Measurements from ENCODE around the gene ZNF442.
"Not testable (repeated sequence)": the region's sequence is repeated elsewhere in the genome, so short reads cannot be mapped to it uniquely, and the experiment has no call there.

ZNF442 gene
- total RNA-seq, result 2.0 to 4.3 reads per million in 2 experiments

DNA sequence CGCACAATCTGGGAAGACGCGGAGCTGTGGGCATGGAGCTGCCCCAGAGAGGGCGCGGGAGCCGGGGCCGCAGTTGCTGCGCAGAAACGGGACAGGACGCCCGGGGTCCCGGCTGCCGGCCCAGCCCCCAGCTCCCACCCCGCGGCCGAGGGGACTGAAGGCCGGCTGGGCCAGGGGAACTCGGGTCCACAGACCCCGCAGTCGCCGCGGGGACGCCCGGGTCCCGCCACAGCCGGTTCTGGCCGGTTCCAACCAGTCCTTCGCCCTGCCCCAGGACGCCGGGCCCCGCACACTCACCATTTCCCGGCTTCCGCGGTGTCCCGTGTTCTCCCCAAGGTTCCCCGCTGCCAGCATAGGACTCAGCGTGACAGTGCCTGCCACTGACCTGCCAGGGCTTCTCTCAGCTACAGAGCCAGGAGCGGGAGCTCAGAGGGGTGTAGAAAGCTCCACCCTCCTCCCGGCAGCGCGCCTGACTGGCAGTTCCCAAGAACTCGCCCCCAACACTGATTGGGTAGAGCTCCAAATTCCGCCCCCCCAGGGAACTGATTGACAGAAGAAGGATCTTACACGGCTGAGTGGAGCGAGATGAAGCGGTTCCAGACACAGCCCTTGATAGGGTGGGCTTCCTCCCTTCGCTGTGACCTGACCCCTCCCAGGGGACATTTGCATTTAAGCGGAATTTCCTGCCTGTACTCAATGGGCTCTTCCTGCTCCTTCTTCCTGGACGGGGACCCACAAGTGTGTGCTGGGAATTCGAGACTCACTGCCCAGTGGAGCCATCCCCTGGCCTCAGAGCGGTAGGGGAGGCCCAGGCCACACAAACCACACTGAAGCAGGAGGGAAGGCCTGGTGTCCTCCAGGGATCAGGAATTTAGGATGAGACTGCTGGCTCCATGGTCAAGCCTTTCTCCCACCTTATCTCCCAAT lies at the start of gene ZNF442:
ZNF442 (minus strand) TSS at position 448 of the 927 bp plus-strand sequence. CDS start 2,052 bp downstream, outside the sequence.
- peak; percentile 76 for DNase-seq (ENCODE audit: low read depth)

DNA sequence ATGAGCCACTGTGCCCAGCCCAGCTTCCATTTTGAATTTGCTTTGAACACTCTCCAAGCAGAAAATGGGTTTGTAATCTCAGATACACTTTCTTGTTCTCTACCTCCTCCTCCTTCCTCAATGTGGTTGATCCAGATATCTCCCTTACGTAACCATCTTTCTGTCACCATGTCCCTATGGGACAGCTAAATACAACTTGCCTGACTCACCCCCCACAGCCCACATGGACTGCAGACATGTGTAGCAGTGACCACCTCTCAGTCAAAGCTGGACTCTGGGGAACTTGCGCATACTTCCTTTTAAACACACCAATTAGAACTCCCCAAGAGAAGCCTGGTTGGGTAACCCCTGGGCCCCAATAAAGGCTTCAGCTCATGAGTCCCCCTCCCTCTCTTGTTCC lies 46.4 kb upstream of the ZNF442 start:
- no peak for DNase-seq (ENCODE audit: low read depth)

DNA sequence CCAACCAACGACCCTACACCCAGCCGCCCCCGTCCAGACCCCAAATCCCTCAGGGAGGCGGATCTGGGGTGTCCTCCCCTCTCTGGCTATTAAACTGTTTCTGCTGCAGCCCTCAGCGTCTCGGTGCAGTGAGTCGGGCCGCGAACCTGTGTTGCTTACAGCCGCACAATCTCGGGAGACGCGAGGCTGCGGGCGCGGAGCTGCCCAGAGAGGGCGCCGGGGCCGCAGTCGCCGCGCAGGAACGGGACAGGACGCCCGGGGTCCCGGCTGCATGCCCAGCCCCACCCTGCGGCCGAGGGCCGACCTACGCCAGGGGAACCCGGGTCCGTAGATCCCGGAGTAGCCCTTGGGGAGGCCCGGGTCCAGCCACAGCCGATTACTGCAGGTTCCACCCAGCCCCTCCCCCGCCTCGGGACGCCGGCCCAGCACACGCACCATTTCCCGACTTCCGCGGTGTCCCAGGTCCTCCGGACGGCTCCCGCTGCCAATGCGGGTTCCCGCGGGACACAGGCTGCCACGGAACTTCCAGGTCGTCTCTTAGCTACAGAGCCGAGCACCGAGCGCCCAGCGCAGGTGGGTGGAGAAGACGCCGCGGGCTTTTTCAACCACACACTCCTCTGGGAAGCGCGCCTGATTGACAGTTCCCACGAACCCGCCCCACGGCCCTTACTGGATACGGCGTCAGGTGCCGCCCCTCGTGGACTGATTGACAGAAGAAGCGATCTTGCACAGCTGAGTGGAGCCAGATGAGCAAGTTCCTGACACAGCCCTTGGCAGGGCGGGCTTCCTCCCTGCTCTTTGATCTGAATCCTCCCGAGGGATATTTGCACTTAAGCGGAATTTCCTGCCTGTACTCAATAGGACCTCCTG lies 35.4 kb upstream of the ZNF442 start, which contains the start of gene ZNF799:
ZNF799 (minus strand) TSS at position 639 of the 870 bp plus-strand sequence; CDS start at position 438, 201 bp downstream.
- DNase-seq (ENCODE audit: low read depth), result peak; percentile 74

DNA sequence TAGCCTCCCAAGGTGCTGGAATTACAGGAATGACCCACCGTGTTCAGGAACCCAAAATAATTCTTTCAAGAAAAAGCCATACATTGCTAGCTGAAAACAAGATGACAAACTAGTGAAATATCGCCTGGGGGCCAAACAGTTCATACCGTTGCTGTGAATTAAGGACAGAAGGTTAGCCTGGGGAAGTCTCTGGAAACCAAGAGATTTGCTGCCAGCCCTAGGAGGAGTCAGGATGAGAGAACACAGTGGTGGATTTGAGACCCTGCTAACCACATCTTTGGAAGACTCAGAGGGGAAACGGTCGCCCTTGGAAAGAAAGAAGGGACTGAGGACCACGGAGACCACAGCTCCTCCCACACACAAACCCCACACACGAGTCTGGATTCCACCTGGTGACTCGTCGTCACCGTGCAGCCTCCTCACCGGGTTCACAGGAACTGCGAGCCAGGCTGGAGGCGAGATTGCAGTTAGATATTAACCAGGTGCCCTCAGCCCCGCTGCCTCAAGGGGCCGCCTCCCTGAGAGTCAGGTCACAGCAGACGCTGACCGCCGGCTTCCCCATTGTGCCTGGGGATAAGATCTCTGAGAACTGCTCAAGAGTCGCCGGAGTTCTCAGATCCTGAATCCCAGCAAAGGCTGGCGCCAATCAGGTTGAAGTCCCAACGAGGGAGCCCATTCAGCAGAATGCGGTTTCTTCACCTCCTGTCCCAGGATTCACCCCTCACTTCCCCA lies 34.6 kb upstream of the ZNF442 start:
- DNase-seq (ENCODE audit: low read depth), result not testable (repeated sequence)

DNA sequence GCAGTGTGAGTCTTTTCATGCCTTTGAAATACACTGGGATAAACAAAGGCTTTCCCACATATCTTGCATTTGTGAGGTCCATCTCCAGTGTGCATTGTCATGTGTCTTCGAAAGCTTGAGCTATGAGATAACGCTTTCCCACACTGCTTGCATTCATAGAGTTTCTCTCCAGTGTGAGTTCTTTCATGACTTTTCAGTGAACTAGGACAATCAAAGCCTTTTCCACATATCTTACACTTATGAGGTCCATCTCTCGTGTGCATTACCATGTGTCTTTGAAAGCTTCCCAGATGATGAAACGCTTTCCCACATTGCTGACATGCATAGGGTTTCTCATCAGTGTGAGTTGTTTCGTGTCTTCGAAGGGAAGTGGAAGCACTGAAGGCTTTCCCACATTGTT lies 25.7 kb upstream of the ZNF442 start:
- not testable (repeated sequence) for DNase-seq (ENCODE audit: low read depth)

DNA sequence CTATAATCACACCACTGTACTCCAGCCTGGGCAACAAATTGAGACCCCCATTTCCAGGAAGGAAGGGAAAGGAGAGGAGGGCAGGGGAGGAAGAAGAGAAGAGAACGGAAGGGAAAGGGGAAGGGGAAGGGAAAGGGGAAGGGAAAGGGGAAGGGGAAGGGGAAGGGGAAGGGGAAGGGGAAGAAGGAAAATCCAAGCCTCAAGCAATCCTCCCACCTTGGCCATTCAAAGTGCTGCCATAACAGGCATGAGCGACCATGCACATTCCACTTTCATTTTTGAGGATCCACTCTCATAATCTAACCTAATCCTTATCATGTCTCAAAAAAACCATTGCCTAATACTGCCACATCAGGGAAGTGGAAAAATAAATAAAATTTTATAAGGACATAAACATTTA lies 20.9 kb upstream of the ZNF442 start:
- not testable (repeated sequence) for DNase-seq (ENCODE audit: low read depth)

DNA sequence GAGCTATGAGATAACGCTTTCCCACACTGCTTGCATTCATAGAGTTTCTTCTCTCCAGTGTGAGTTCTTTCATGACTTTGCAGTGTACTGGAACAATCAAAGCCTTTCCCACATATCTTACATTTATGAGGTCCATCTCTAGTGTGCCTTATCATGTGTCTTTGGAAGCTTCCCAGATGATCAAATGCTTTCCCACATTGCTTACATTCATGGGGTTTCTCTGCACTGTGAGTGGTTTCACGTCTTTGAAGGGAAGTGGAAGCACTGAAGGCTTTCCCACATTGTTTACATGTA lies 14.9 kb upstream of the ZNF442 start:
- DNase-seq (ENCODE audit: low read depth), result no peak

DNA sequence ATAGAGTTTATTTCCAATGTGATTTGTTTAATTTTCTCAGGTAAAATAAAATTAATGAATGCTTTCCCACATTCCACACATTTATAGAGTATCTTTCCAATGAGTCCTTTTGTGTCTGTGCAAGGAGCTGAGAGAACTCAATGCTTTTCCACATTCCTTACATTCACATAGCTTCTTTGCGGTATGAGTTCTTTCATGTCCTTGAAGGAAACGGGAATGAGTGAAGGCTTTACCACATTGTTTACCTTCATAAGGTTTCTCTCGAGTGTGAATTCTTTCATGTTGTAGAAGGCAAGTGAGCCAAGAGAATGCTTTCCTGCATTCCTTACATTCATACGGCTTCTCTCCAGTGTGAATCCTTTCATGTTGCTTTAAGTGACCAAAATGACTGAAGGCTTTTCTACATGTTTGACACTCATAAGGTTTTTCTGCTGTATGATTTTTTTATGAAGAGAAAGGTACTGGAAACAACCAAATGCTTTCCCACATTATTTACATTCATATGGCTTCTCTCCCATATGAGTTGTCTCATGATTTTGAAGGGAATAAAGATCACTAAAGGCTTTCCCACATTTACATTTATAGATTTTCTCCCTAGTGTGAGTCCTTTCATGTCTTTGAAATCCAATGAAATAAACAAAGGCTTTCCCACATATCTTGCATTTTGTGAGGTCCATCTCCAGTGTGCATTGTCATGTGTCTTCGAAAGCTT lies 14.4 kb upstream of the ZNF442 start:
- no peak for DNase-seq (ENCODE audit: low read depth)

DNA sequence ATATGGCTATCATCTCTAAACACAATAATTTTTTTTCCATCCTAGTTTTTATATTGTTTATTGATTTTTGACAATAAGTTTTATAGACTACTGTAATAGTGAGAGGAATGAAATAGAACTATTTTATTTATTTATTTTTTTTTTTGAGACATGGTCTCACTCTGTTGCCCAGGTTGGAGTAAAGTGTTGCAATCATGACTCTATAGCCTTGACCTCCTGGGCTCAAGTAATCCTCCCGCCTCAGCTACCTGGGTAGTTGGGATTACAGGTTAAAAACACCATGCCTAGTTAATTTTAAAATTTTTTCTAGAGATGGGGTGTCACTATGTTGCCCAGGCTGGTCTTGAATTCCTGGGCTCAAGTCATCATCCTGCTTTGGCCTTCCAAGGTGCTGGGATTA lies 8.5 kb upstream of the ZNF442 start:
- no peak for DNase-seq (ENCODE audit: low read depth)

DNA sequence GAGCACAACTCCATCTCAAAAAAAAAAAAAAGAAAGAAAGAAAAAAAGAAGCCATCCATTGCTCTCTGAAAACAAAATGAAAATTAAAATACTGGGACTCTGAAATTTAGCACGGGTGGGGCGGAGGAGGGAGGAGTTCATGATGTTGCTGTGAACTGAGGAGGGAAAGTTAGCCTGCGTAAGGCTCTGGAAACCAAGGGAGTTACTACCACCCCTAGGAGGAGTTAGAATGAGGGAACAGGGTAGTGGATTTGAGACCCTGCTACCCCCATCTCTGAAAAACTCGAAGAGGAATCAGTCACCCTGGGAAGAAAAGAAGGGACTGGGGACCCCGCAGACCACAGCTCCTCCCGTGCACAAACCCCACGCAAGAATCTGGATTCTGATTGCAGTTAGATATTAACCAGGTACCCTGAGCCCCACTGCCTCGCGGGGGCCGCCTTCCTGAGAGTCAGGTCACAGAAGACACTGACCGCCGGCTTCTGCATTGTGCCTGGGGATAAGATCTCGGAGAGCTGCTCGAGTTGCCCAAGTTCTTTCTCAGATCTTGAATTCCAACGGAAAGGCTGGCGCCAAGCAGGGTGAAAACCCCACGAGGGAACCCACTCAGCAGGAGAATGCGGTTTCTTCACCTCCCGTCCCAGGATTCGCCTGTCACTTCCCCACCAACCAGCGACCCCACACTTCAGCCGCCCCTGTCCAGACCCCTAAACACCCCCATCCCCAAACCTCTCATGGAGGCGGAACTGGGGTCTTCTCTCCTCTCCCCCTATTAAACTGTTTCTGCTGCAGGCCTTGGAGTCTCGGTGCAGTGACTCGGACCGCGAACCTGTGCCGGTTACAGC lies 870 bp downstream of the ZNF442 start:
- no peak for DNase-seq (ENCODE audit: low read depth)

DNA sequence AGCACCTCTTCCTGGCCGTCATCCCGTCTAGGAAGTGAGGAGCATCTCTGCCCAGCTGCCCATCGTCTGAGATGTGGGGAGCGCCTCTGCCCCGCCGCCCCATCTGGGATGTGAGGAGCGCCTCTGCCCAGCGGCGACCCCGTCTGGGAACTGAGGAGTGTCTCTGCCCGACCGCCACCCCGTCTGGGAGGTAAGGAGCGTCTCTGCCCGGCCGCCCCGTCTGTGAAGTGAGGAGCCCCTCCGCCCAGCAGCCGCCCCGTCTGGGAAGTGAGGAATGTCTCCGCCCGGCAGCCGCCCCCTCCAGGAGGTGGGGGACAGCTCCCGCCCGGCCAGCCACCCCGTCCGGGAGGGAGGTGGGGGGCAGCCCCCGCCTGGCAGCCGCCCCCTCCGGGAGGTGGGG lies 3.2 kb downstream of the ZNF442 start:
- DNase-seq (ENCODE audit: low read depth), result not testable (repeated sequence)

DNA sequence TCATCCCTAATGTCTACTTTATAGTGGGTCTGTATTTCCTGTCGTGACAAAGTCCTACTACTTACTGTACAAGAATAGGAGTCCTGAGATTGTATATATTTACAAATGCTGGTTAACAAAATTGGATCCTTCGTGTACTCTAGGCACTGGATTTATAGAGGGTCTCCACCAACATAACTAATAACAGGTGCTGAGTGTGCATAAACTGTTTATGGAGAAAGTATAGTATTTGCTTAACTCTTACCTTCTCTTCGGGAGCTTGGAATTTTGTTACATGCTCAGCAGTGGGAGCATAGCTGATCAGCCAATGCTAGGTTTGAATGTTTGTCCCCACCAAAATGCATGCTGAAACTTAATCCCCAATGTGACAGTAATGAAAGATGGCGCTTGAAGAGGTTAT lies 12.1 kb downstream of the ZNF442 start:
- no peak for DNase-seq (ENCODE audit: low read depth)

DNA sequence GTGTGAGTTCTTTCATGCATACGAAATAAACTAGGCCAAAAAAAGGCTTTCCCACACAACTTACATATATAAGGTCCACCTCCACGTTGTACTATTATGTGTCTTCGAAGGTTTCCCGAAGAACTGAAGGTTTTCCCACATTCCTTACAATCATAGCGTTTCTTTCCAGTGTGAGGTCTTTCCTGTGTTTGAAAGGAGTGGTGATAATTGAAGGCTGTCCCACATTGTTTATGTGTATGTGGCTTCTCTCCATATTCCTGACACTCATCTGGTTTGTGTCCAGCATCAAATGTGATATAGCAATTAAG lies 14.6 kb downstream of the ZNF442 start:
- no peak for DNase-seq (ENCODE audit: low read depth)

DNA sequence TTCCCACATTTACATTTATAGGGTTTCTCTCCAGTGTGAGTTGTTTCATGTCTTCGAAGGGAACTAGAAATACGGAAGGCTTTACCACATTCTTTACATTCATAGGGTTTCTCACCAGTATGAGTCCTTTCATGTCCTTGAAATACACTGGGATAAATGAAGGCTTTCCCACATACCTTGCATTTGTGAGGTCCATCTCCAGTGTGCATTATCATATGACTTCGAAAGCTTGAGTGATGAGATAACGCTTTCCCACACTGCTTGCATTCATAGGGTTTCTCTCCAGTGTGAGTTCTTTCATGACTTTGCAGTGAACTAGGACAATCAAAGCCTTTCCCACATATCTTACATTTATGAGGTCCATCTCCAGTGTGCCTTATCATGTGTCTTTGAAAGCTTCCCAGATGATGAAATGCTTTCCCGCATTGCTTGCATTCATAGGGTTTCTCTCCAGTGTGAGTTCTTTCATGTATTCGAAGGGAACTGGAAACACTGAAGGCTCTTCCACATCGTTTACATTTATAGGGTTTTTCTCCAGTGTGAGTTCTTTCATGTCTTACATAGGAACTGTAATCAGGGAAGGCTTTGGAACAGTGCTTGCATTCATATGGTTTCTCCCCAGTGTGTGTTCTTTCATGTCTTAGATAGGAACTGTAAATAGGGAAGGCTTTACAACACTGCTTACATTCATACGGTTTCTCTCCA lies 15.1 kb downstream of the ZNF442 start:
- DNase-seq (ENCODE audit: low read depth), result no peak

DNA sequence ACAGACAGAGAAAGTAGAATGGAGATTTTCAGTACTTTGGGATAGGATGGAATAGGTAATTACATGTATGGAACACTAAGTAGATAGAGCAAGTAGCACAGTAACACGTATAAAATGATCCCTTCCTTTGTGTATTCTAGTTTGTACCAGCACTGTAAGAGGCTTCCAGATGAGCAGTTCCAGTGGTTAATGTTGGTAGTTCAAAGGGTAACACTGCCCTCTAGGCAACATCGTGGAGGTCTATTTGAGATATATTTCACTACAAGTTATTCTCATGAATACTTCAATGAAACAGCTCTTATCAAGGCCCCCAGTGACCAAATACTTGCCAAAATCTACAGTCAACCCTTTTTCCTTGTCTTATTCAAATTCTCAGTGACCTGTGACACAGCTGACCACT lies 18.6 kb downstream of the ZNF442 start:
- DNase-seq (ENCODE audit: low read depth), result no peak

DNA sequence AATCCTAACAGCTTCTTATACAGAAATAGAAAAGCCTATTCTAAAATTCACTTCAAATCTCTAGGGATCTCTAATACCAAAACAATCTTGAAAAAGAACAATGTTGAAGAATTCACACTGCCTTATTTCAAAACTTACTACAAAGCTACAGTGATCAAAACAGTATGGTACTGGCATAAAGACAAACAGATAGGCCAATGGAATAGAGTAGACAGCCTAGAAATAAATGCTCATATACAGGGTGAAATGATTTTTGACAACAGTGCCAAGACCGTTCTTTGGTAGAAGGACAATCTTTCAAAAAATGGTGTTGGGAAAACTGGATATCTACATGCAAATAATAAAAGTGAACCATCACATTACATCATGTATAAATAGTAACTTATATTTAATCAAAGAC lies 20.3 kb downstream of the ZNF442 start:
- DNase-seq (ENCODE audit: low read depth), result no peak

DNA sequence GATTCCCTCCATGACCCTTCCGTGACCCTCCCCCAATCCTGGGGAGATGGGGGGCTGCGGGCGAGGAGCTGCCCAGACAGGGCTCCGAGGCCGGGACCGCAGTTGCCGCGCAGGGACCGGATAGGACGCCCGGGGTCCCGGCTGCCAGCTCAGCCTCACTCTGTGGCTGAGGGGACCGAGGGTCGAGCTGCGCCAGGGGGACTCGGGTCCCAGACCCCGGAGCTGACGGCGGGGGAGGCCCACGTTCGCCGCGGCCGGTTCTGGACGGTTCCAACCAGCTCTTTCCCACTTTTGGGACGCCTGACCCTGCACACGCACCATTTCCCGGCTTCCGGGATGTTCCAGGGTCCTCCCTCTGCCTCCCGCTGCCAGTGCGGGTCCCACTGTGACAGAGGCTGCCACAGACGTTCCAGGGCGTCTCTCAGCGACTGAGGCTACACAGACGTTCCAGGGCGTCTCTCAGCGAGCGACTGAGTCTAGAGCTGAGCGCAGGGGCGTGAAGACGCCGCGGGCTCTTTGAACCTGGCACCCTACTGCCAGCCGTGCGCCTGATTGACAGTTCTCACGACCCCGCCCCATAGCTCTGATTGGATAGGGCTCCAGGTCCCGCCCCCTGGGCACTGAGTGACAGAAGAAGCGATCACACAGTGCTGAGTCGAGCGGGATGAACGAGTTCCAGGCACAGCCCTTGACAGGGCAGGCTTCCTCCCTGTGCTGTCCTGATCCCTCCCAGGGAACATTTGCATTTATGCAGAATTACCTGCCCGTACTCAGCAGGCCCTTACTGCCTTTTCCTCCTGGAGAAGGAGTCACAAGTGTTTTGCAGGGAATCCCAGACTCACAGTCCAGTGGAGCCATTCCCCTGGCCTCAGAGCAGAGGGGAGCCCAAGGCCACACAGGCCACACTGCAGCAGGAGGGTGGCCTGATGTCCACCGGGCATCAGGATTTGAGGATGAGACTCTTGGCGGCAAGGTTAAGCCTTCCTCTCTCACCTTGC lies 32.0 kb downstream of the ZNF442 start, which contains the start of gene ZNF563:
ZNF563 (minus strand) TSS at position 472 of the 998 bp plus-strand sequence; CDS start at position 321, 151 bp downstream.
- peak; percentile 97 for DNase-seq (ENCODE audit: low read depth)

DNA sequence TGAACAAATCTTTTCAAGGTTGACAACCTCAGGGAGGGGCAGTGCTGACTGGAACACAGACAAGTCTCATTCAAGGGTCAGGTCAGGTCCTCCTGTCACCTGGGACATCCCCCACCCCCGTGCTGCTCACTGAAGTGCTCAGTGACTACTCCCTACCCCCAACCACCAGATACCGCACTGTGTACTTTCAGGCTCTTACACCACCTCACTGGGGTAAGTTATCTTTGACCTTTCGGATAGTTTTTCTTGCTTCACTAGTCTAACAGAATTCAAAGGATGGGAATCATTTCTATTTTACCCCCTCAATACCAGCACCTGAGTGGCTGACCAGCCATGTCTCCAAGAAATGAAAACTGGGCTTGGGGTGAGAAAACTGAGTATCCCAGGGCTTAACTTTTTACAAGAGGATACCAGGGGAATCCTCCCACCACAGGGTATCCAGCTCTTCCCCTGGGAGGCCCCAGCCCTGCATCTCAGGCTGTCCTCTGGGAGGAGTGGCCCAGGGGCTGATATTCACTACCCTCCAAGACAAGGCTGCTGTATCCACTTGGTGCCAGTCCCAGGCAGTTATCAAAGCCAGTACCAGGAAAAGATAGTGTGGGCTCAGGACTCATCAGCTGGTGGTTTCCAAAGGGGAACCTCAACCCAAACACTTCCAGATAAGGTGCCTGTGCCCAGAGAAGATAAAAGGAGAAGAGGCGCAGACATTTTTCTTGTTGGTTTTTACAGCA lies 34.1 kb downstream of the ZNF442 start:
- no peak for DNase-seq (ENCODE audit: low read depth)

All from T follicular helper cell (primary cell).